ENCODE results near the gene RNF5. TPM values are rescaled to one million over a fixed set of nuclear protein-coding genes. Genes with fewer than 3 reads are reported as not detected.

RNF5 gene

Small RNA genes within 50 kb of the gene (small RNA-seq; reads per million reads assigned to genes)
- not detected for gene AL662884.1 (ENCODE audit: low read depth)
- not detected for gene MIR6833 (ENCODE audit: low read depth)
